HTERT RPE-1 (cell line): ENCODE measurements around the gene RENBP.

Experiments
- in situ Hi-C: fragments of 300-500 bp; cut with MboI; formaldehyde crosslinking; loops from 4 replicates; pipeline ENCODE4 v1.14.3; 2020; ENCODE audit warnings: low sequenced_read_pairs

Gene RENBP

DNA sequence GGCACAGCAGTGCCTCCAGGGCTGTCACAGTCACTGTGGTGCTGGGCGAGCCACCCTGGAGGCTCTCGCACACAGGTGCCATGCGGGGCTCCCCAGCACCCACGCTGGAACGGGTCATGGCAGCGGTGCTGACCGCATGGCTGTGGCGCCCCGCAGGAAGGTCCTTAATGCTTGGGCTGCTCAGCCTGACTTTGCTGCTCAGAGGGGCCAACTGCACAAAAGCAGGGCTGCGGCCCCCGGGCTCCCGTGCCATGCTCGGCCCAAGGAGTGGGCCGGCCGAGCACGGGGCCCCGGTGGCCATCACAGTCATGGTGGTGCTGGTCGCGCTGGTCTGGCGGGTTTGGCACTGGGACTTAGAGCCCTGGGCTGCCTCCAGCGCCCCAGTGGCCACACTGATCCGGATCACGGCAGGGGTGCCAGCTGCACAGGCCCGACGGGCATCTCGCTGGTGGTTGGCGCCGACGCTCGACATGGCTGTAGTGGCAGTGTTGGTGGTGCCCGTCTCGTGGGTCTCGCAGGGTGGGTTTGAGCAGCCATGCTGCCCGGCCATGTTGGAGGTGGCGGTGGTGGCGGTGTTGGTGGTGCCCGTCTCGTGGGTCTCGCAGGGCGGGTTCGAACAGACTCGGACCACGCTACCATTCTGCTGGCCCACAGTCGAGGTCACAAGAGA is 10.2 kb upstream of the RENBP start:
- in situ Hi-C loops = no loop called here

DNA sequence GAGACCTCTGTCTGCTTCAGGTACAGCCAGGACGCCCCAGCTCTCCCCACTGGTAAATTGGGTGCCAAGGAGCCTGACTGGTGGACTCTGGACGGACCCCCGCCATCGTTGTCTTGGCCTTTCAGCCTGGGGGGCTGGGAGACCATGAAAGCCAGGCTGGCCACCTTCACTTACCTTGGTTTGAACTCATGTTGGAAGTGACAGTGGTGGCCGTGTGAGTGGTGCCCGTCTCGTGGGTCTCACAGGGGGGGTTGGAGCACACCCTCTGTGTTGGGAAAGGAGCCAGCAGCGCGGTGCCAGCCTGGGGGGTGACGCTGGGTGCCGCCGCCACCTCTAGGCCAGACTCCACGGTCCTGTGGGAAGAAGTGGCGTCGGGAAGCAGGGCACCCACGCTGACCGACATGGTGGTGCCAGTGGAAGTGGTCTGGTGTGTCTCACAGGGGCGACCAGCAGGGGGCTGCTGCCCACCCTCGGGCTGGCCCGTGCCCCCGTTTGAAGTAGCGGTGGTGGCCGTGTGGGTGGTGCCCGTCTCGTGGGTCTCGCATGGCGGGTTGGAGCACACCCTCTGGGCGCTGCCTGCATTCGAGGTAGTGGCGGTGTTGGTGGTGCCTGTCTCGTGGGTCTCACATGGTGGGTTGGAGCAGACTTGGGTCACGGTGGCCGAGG is 9.6 kb upstream of the RENBP start:
- in situ Hi-C loops = no loop called here

DNA sequence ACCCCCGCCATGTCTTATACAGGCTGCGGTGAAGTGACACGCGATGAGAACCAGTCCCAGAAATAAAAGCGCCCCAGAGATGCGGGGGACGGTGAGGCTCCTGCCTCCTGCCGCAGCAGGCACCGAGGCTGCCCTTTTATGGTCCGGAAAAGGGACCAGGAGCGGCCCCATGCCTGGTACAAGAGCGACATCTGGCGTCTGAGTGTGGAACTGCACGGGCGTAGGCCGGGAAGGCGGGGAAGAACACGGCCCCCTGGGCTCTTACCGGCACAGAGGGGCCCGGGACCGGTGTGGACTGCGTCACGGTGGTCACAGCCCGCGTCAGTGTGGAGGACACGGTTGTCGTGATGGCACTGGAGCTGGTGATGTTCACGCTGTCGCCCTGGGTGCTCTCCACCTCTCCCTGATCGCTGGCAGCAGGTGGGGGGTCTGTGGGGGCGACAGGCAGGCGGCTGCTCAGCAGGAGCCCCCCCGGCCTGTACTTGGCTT is 8.9 kb upstream of the RENBP start:
- in situ Hi-C loops = no loop called here

DNA sequence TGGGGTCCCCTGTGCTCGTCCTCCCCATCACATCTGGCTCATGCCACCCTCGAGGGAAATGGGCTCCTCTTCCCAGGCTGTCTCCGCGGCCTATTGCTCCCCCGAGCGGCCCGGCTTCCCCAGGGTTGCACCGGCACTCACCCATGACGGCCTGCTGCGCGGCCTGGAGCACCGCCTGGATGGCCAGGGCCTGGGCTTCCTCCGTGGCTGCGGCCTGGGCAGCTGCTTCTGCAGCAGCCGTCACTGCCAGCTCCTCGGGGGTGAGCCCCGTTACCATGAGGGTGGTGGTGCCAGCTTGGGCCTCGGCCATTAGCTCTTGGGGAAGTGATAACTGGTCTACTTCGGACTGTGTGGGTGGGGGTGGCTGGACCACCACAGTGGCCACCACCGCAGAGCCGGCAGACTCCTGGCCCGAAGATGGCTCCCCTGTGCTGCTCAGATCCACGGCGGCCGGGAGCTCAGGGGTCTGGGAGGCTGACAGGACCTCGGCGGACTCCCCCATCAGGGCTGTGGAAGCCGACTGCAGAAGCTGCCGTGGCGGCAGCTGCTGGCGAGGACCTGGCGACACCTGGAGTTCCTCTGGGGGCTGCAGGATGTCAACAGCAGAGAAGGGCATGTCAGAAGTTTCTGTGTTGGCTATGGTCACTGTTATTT is 8.1 kb upstream of the RENBP start:
- in situ Hi-C loops = no loop called here

- in situ Hi-C loops = no loop called here
These were observed 7.4 kb upstream of the RENBP start for GRCh38 chrX:153951683-153952372.

DNA sequence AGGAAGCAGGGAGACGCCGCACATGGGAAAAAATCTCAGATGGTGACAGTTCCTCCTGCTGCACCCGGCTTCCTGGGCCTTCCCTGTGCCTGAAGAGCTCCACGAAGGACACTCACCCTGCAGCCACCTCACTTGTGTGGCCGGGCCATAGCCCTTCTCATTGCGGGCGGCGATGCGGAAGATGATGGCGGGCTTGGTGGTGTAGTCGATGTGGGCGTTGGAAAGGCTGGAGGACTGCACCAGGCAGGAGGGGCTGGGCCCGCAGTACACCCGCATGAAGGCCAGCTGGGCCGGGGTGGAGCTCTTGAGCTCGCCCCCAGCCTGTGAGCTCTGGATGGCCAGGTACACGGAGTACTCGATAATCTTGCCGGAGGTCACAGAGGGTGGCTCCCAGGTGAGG is 5.7 kb upstream of the RENBP start:
- in situ Hi-C loops = no loop called here

DNA sequence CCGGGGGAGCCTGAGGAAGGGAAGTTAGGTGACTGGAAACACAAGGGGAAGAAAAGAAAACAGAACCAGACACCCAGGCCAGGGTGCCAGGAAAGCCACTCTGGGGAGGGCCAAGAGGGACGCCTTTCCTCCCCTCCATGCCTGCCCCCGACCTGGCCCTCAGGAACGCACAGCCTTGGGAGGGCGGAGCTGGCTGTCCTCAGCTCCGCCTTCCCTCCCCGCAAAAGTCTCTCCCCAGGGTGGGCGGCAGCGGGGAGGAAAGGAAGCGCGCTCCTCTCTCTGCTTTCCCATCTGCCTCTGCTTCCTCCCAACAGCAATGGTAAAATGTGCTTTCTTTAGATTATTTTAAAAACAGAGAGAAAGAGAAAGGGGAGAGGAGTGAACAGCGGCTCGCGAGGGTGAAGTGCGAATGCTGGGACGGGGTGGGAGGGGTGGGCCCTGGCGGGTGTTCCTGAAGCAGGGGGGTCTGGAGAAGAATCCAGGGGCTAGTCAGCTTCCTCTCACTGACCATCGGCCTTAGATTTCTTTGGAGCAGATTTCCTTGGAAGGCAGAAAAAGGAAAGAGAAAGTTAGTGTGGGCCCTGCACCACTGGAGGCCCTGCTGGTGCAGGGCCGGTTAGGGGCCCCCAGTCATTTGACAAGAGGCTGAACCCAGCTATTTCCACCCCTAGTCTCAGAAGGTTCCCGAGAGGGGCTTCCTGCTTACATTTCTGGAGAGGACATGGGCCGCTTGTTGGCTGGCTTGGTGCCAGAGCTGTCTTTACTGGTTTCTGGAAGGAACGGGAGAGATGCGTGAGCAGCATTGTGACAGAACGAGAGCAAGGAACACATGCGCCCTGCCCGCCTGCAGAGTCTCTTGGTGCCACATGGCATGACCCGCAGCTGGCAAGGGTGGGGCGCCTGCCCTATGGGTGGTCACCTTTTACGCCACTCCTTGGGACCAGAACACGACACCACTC is 4.7 kb upstream of the RENBP start:
- in situ Hi-C loops = no loop called here

GRCh38 chrX:153948002-153948466 is 3.6 kb upstream of the RENBP start:
- in situ Hi-C loops = no loop called here

- in situ Hi-C loops = no loop called here
These were observed 2.7 kb upstream of the RENBP start for GRCh38 chrX:153947009-153947769.

DNA sequence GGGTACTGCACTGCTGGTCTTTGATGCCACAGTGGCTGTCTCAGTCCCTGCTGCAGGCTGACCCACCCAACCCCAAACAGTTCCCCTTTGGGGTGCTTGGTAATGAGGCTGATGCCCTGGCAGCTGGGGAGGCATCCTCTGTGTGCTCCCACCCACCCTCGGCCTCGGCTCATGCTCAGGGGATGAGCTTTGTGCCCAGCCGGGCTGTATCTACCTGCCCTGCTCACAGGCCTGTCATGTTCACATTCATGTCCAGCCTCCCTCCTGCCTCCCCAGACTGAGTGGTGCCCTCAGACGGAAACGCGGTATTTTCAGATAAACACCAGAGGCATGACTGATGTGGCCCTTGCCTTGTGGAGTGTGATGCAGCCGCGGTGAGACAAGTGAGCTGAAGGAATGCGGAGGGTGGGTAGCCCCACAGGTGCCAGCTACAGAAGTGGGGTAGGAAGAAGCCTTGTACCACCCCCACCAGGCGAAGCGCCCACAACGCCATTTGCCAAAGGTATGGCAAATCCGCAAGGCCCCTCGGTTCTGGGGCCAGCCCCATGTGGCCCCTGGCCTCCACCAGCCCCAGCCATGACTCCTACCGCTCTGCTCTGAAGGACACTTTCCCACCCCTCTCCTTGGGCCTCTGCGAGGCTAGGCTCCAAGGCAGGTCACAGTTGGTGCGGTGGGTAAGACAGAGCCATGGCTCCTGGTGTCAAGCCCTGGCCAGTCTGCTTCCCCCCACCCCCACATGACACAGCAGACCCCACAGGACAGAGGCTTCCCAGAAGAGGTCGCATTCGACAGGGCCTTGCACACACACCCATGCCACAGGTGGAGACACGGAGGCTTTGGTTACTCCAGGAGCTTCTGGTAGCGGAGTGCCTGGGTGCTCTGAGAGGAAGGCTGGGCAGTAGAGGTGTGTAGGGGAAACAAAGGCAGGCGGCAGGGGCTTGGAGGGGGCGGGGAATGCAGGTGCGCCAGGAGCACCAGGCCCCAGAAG is 1.8 kb upstream of the RENBP start:
- in situ Hi-C loops = no loop called here

DNA sequence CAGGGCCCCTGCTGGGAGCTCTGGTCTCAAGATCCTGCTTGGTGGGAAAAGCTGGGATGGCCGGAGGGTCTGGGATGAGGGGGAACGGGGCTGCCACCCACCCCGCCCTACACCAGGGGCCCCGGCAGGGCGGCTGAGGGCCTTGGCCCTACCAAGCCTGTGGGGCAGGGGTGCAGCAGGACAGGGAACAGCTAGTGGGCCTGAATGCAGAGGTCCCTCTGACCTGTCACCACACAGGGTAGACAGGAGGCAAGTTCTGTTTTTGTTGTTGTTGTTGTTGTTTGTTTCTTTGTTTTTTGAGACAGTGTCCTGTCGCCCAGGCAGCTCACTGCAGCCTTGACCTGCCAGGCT is 332 bp upstream of the RENBP start:
- in situ Hi-C loops = no loop called here

GRCh38 chrX:153941336-153942252 is 2.8 kb downstream of the RENBP start:
- in situ Hi-C loops = no loop called here

DNA sequence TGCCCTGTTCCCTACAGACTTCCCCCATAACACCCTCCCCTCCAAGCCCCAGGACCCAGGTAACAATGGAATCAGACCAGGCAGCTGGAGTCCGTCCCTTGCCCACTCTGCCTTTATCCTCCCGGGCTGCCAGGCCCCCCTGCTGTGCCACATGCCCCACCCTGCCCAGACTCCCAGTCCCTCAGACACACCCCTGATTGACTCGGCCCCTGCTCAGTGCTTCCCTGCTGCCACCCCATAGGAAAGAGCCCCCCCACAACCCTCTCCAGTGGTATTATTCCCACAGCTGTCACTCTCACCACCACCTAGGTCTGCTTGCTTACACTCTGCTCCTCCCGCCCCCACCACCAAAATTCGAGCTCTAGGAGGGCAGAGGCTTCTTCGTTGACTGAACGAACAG is 4.9 kb downstream of the RENBP start:
- in situ Hi-C loops = no loop called here

DNA sequence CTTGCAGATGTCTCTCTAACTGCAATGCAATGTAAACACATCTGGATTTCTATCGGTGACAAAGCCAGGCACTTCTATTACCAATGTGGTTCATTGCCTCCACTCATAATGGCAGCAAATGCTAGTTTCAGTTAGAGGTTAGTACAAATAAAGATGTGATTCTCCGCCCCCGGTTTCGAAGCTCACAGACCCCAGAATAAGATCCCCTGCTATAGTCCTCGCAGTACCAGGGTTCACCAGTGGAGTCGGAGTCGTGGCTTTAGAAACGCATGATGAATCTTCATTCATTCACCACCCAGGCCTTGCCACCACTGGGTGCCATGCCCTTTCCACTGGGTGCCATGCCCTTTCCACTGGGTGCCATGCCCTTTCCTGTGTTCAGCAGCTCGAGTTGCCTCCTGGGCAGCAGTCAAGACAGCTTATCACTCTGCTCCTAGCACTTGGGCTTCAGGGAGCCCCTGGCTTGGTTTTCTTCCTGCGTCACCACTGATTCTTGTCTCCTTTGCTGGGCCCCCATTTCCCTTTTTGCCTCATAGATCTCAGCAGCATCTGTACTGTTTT is 6.1 kb downstream of the RENBP start:
- in situ Hi-C loops = no loop called here

GRCh38 chrX:153937056-153937455 is 7.4 kb downstream of the RENBP start:
- in situ Hi-C loops = no loop called here

GRCh38 chrX:153935326-153935851 is 9.1 kb downstream of the RENBP start:
- in situ Hi-C loops = no loop called here

GRCh38 chrX:153934762-153935325 is 9.6 kb downstream of the RENBP start, which contains the start of gene NAA10:
TSS of gene NAA10 (minus strand) at chrX:153935037. CDS start at chrX:153934904, 133 bp downstream.
- in situ Hi-C loops = no loop called here
